ENCODE data around the gene NTF3. TPM values are rescaled to one million over a fixed set of nuclear protein-coding genes. Genes with fewer than 3 reads are reported as not detected.

The NTF3 gene
- total and polyA plus RNA-seq, 9 of the 15 experiments (the other 6 are each of a cell fraction or from before 2014, with no cell fraction given), result not detected

DNA sequence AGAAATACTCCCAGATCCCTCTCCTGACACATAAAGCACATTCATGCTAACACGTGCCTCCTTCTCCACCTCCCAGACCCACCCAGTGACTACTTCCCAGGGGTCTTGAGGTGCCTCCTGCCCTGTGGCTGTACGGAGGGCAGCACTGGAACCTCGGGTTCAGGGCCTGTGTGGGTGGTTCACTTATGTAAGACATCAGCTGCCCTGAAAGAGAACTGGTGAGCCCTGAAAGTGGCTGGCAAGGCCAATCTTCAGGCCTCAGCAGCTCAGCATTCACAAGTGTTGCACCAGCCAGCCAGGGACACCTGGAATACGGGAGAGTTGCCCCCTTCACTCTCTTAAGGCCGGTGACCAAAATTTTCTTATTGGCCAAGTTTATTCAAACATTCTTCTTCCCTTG, 38.9 kb upstream of the NTF3 start:
- no peak for DNase-seq (ENCODE audit: extremely low read depth in 1 of 4, low spot score in 3 of 4)
- H3K27ac ChIP-seq (ENCODE audit: extremely low read depth, low read depth, low read length), result no peak overlapping the region
- H3K4me2 ChIP-seq (ENCODE audit: insufficient read depth, low read length), result no peak overlapping the region
- no peak overlapping the region for H3K9ac ChIP-seq (ENCODE audit: insufficient read depth in 1 of 2, low read depth in 2 of 2, low read length in 2 of 2)
- TF ChIP-seq MYNN (IDR thresholded peaks at IDR 0.05) (no peak), MYNN (CRISPR knock-in tag; IDR thresholded peaks at IDR 0.05) (no peak), GATAD2B (IDR thresholded peaks at IDR 0.05; ENCODE audit: borderline replicate concordance) (no peak)
- TF ChIP-seq, protein P1, sequence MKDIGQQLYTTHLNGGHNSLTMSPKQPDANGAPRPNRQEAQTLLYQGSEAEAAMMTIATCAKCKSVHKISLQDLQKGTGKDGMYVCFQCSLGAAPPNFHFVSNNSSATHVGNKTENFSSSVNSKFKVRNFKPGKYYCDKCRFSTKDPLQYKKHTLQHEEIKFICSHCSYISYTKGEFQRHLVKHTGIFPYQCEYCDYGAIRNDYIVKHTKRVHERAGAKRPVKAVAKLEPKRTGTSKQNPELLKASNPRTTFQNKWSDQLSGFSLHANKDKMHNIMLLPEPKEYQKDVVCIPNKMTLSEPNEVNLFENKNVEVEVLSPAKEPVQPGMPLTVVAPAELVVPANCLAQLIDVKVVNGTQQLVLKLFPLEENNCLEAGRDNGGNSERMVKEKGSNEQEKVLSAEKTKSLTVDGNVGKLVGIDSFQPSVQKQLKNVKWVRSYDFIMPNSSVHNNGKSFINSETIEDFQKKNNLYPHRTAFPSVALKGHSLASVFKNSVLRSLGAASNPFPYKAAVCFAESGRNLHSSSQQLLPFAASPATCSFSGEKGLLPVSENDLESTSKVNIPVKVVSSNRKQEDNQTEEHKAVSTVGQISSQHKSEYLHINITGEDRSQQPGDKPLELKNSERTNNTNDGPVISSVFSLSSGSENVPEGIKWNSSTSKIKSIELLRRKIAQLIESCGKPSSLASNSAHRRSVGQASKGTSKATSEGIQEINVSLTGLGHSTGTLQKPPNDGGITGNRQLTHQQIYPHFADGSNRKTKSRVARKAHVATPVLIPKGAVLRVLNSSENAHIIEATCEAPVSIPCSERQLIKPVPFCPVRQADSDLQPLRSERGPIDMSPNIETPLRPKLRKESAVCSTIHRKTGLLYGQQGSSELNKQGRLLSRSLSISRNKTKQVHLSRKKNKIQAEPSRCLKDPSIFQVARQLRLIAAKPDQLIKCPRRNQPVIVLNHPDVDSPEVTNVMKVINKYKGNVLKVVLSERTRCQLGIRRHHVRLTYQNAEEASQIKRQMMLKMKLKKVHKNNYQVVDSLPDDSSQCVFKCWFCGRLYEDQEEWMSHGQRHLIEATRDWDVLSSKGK (CRISPR knock-in tag; IDR thresholded peaks at IDR 0.05), result no peak
- TF ChIP-seq, protein P2, sequence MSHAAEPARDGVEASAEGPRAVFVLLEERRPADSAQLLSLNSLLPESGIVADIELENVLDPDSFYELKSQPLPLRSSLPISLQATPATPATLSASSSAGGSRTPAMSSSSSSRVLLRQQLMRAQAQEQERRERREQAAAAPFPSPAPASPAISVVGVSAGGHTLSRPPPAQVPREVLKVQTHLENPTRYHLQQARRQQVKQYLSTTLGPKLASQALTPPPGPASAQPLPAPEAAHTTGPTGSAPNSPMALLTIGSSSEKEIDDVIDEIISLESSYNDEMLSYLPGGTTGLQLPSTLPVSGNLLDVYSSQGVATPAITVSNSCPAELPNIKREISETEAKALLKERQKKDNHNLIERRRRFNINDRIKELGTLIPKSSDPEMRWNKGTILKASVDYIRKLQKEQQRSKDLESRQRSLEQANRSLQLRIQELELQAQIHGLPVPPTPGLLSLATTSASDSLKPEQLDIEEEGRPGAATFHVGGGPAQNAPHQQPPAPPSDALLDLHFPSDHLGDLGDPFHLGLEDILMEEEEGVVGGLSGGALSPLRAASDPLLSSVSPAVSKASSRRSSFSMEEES (CRISPR knock-in tag; IDR thresholded peaks at IDR 0.05), result no peak
- ATAC-seq, result no peak
- H3K79me2 ChIP-seq (ENCODE audit: control insufficient read depth, insufficient read depth, low read length), result no peaks in the 10 kb centered on the region
- H3K9me3 ChIP-seq (replicated peaks; ENCODE audit: control insufficient read depth, insufficient read depth, low read depth, low read length), result no peaks in the 10 kb centered on the region
- CTCF ChIA-PET (ENCODE audit: low intra/inter-chr PET ratio), result no interaction called here
- no peaks in the 10 kb centered on the region for H3K4me1 ChIP-seq (replicated peaks in 1 of 2; ENCODE audit: control insufficient read depth in 2 of 2, insufficient read depth in 2 of 2, low read length in 2 of 2)
- no peaks in the 10 kb centered on the region for H3K9me1 ChIP-seq (ENCODE audit: control insufficient read depth, insufficient read depth, low read length)
- no TSS peak for BruUV-seq (replicated peaks)
- intact Hi-C loops (cut with micrococcal nuclease), result no loop called here
- no peaks in the 10 kb centered on the region for H3K36me3 ChIP-seq (ENCODE audit: control insufficient read depth, insufficient read depth, low read length)
- POLR2A ChIA-PET, result no interaction called here
- in situ Hi-C loops (cut with MboI), result no loop called here
- no peak for FAIRE-seq
- WGBS (ENCODE audit: insufficient coverage, low coverage, missing lambda C conversion rate), result 0% methylated on average over 5 of the region's 5 CpGs
- no peaks in the 10 kb centered on the region for H4K20me1 ChIP-seq (replicated peaks; ENCODE audit: control insufficient read depth, insufficient read depth, low read length)
- no peak overlapping the region for H3K4me3 ChIP-seq
- H3K27me3 ChIP-seq (ENCODE audit: control insufficient read depth in 2 of 2, insufficient read depth in 2 of 2, low read length in 2 of 2), result no peaks in the 10 kb centered on the region; a peak in 1 of 5 replicates
- no peak overlapping the region for H2AFZ ChIP-seq (ENCODE audit: low read depth, low read length)

All from K562 (cell line).